ENCODE data around the gene KITLG.

GRCh38 chr12:88562151-88562550, 18.1 kb downstream of the KITLG start:
- TF ChIP-seq SP2 (IDR thresholded peaks at IDR 0.05; ENCODE audit: low read length) = no peak
- TF ChIP-seq CTCF (IDR thresholded peaks at IDR 0.05; ENCODE audit: control extremely low read depth in 1 of 3, insufficient read depth in 1 of 3, low read depth in 1 of 3, low read length in 3 of 3) = no peak
- no peak for TF ChIP-seq TAF1 (IDR thresholded peaks at IDR 0.05; ENCODE audit: low read depth, low read length)
- TF ChIP-seq MAX (IDR thresholded peaks at IDR 0.05) = no peak
